ENCODE results near the gene UGT1A7.

GRCh38 chr2:233680361-233681045, 1.2 kb upstream of the UGT1A7 start:
- TF ChIP-seq CTCF (IDR thresholded peaks at IDR 0.05; ENCODE audit: low read depth, low read length, poor library complexity, severe bottlenecking) (no peak), EZH2phosphoT487 (IDR thresholded peaks at IDR 0.05; ENCODE audit: borderline replicate concordance, low read length) (no peak)

All from DOHH2 (cell line).